GM10248 (cell line): ENCODE measurements around the gene ADCY4.

Experiments used
- CTCF ChIA-PET: fragments of 300-600 bp; sonication (Branson Sonifier 250); formaldehyde crosslinking; extraction: SDS; loops from one replicate; lab custom pipeline; 2021; ENCODE audit warnings: antibody characterized with exemption; lab: Yijun Ruan, JAX
- POLR2A ChIA-PET: fragments of 350-650 bp; sonication (Branson Sonifier 250); formaldehyde crosslinking; extraction: SDS; loops from one replicate; lab custom pipeline; 2020; ENCODE audit warnings: antibody characterized with exemption; lab: Yijun Ruan, JAX
- DNase-seq: peaks from one replicate; pipeline ENCODE4 v3.0.0; 2012; ENCODE audit errors: extremely low spot score
- TF ChIP-seq, protein P1 (sequence below): IDR thresholded peaks from 2 replicates; pipeline ENCODE4 v1.5.1; 2012; ENCODE audit warnings: mild to moderate bottlenecking, low read depth; ENCODE audit errors: extremely low read depth, missing control alignments, control extremely low read depth

The ADCY4 gene

DNA sequence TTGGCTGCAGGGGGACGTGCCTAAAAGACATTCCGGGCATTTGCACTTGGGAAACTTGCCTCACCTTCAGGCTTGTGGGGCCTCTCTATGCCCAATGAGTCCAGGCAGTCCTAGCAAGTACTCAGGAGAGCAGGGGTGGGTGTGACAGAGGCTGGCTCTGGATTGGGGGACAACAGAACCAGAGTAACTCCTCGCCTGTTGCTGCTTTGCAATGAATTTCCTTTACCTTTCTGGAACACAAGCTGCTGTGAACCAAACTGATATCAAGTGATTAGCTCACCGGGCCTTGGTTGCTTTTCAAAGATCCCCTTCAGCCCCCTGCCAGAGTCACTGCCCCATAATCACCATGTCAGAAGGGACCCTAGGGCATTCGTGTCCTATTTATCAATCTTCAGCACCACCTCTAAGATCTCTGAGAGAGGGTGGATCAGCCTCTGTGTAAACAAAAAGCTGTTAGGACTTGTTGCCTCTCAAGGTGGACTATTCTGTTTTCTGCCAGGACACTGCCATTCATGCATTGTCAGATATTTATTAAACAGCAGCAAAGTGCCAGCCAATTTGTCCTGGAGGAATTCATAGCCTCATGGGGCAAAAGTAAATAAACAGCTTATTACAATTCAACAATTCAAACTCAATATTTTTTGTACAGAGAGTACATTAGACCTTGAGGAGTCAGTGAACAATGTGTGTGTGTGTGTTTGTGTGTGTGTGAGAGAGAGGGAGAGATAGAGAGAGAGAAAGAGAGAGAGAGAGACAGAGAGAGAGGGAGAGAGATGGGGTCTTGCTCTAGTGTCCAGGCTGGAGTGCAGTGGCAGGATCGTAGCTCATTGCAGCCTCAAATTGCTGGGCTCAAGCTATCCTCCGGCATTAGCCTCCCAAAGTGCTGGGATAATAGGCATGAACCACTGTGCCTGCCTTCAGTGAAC lies 44.4 kb upstream of the ADCY4 start:
- TF ChIP-seq, protein P1, sequence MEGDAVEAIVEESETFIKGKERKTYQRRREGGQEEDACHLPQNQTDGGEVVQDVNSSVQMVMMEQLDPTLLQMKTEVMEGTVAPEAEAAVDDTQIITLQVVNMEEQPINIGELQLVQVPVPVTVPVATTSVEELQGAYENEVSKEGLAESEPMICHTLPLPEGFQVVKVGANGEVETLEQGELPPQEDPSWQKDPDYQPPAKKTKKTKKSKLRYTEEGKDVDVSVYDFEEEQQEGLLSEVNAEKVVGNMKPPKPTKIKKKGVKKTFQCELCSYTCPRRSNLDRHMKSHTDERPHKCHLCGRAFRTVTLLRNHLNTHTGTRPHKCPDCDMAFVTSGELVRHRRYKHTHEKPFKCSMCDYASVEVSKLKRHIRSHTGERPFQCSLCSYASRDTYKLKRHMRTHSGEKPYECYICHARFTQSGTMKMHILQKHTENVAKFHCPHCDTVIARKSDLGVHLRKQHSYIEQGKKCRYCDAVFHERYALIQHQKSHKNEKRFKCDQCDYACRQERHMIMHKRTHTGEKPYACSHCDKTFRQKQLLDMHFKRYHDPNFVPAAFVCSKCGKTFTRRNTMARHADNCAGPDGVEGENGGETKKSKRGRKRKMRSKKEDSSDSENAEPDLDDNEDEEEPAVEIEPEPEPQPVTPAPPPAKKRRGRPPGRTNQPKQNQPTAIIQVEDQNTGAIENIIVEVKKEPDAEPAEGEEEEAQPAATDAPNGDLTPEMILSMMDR: no peak
- DNase-seq: no peak
- POLR2A ChIA-PET: no interaction called here
- CTCF ChIA-PET: interaction anchor here (1.2 to 2.7 kb wide), 6 partner anchors 13 to 52 kb away, joined by 3 to 13 read pairs (median 6); no protein-coding TSS in a partner anchor

DNA sequence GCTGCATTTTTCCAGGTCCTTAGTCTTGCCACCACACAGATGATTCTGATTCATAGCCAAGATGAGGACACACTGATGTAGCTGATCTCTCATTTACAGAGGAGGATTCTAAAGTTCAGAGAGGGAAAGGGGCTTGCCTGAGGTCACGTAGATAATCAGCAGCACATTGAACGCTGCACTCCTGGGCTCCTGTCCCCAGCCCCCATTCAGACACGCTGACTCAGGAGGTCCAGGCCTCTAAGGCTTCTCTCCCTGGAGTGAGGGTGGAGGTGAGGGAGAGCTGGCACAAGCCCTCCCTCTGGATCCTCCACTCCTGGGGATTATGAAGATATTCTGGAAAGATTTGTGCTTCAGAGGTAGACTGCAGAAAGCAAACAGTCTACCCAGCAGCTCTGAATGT lies 43.5 kb upstream of the ADCY4 start:
- no peak for DNase-seq
- TF ChIP-seq, protein P1: no peak
- POLR2A ChIA-PET: no interaction called here
- CTCF ChIA-PET: interaction anchor here (1.5 to 2.7 kb wide), 5 partner anchors 12 to 53 kb away, joined by 3 to 13 read pairs (median 6); no protein-coding TSS in a partner anchor

DNA sequence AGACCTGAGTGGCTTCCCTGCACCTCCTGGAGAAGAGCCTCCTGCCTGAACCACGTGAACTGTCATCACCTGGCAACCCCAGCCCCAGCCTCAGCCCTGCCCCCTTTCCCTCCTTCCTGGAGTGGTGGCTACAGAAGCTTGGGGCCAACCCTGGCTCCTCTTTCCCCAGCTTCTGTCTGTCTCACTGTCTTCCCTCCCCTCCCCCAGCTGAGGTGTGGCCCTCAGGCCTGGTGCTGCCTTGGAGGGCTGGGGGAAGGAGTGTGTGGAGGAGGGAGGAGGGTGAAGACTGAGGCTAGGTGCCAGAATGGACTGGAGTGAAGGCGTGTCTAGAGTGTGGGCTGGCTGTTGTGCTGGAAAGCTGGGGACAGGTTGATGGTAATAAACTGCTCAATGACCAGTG lies 42.8 kb upstream of the ADCY4 start:
- CTCF ChIA-PET: interaction anchor here (1.0 to 2.7 kb wide), 6 partner anchors 12 to 54 kb away, joined by 3 to 13 read pairs (median 6); no protein-coding TSS in a partner anchor
- TF ChIP-seq, protein P1: no peak
- POLR2A ChIA-PET: interaction anchor here (0.9 kb wide), 1 partner anchor 52 kb away, joined by 3 read pairs; the partner anchor contains the start of gene KHNYN
- DNase-seq: no peak

DNA sequence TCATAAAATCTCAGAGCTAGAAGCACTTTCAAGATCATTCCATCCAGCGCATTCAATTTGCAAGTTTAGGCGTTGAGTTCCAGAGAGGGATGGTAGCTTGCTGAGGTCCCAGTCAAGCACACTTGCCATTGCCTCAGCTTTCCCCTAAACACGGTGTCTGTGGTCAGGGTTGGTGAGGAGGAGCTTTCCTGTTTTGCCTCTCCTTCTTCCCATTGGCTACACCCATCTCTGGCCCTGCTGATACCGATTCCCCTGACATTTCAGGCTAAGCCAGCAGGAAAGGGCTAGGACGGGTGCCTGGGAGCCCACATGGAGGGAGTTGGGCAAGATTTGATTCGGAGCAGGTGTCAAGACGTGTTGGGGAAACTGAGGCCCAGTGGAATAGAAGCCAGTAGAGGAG lies 42.3 kb upstream of the ADCY4 start:
- POLR2A ChIA-PET: interaction anchor here (0.9 kb wide), 1 partner anchor 53 kb away, joined by 3 read pairs; the partner anchor contains the start of gene KHNYN
- TF ChIP-seq, protein P1: no peak
- no peak for DNase-seq
- CTCF ChIA-PET: interaction anchor here (1.0 to 1.8 kb wide), 3 partner anchors 19 to 54 kb away, joined by 3 to 5 read pairs (median 3); no protein-coding TSS in a partner anchor

DNA sequence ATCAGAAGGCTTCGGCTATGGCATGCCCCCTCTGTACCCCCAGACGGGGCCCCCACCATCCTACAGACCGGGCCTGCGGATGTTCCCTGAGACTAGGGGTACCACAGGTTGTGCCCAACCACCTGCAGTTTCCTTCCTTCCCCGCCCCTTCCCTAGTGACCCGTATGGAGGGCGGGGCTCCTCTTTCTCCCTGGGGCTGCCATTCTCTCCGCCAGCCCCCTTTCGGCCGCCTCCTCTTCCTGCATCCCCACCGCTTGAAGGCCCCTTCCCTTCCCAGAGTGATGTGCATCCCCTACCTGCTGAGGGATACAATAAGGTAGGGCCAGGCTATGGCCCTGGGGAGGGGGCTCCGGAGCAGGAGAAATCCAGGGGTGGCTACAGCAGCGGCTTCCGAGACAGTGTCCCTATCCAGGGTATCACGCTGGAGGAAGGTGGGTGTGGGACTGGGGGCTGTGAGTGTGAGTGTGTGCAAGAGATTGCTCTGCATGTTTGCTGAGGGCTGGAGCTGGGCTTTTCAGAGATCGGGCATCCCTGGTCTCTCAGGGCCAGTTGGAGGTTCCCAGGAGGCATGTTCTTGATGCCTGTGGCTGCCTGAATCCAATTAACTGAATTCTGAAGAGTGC lies 41.7 kb upstream of the ADCY4 start:
- ChIA-PET POLR2A (no interaction called here), CTCF (interaction anchor here (1.0 kb wide), 2 partner anchors 33 to 55 kb away, joined by 3 read pairs; no protein-coding TSS in a partner anchor)
- TF ChIP-seq, protein P1: no peak
- DNase-seq: no peak
